BLaER1 treated with 17β-estradiol and CSF1 and Interleukin-3, amounts not matched to agents 10 nM and 100 nM (cell line): ENCODE data around the gene H3-3A.

Source experiments
- H3K27ac ChIP-seq, 11 experiments: shearing (Covaris generic); formaldehyde crosslinking; 2 replicates each; pipeline ENCODE4 v1.8.1; 2022
- H3K27me3 ChIP-seq, 11 experiments: shearing (Covaris generic); formaldehyde crosslinking; 2 replicates each; pipeline ENCODE4 v1.8.1; 2022
- H3K36me3 ChIP-seq, 11 experiments: shearing (Covaris generic); formaldehyde crosslinking; 2 replicates each; pipeline ENCODE4 v1.8.1; 2022
- H3K4me1 ChIP-seq, 10 experiments: shearing (Covaris generic); formaldehyde crosslinking; 2 replicates each; pipeline ENCODE4 v1.8.1; 2022
- H3K4me2 ChIP-seq, 11 experiments: shearing (Covaris generic); formaldehyde crosslinking; 2 replicates each; pipeline ENCODE4 v1.8.1; 2022
- H3K4me3 ChIP-seq, 10 experiments: shearing (Covaris generic); formaldehyde crosslinking; 2 replicates each; pipeline ENCODE4 v1.8.1; 2022
- H3K9ac ChIP-seq, 11 experiments: shearing (Covaris generic); formaldehyde crosslinking; 2 replicates each; pipeline ENCODE4 v1.8.1; 2022
- H3K9me3 ChIP-seq, 11 experiments: shearing (Covaris generic); formaldehyde crosslinking; replicated peaks in 1 of 11; 2 replicates each; pipeline ENCODE4 v1.8.1; 2022
- H4K20me1 ChIP-seq, 11 experiments: shearing (Covaris generic); formaldehyde crosslinking; 2 replicates each; pipeline ENCODE4 v1.8.1; 2022
- Cebpa-rat ChIP-seq, 11 experiments: shearing (Covaris generic); IDR thresholded peaks; 2 replicates each; pipeline ENCODE4 v1.8.1; 2022

H3-3A gene

GRCh38 chr1:226119169-226119568 lies 56.7 kb downstream of the H3-3A start:
- Histone ChIP-seq H3K27ac (no peak overlapping the region), H3K4me3 (no peak overlapping the region), H3K27me3 (peaks cover 0 to 7% (median 0%) of the 10 kb centered on the region in 11 experiments; a peak in 3 of 22 replicates), H3K4me1 (peaks cover 8 to 38% (median 26%) of the 10 kb centered on the region in 10 experiments; a peak in 18 of 20 replicates), H3K9me3 (no peaks in the 10 kb centered on the region), H3K9ac (no peak overlapping the region), H3K4me2 (no peak overlapping the region), H4K20me1 (no peaks in the 10 kb centered on the region), H3K36me3 (no peaks in the 10 kb centered on the region)
- TF ChIP-seq Cebpa-rat (IDR thresholded peaks at IDR 0.05) = no peak

GRCh38 chr1:226120398-226120797 lies 57.9 kb downstream of the H3-3A start:
- H4K20me1 ChIP-seq = no peaks in the 10 kb centered on the region
- peak overlapping the region in 1 of 10 experiments; percentile 60; a peak in 1 of 20 replicates for H3K4me3 ChIP-seq
- no peaks in the 10 kb centered on the region for H3K36me3 ChIP-seq
- TF ChIP-seq Cebpa-rat (IDR thresholded peaks at IDR 0.05) = no peak
- peaks cover 8 to 48% (median 28%) of the 10 kb centered on the region in 10 experiments; a peak in 18 of 20 replicates for H3K4me1 ChIP-seq
- peaks cover 0 to 7% (median 0%) of the 10 kb centered on the region in 11 experiments; a peak in 3 of 22 replicates for H3K27me3 ChIP-seq
- no peaks in the 10 kb centered on the region for H3K9me3 ChIP-seq
- H3K9ac ChIP-seq = peak overlapping the region in 4 of 11 experiments; percentile 88 to 90 (median 90); a peak in 7 of 22 replicates
- H3K4me2 ChIP-seq = peak overlapping the region in 10 of 11 experiments; percentile 94 to 99 (median 96); a peak in 16 of 22 replicates
- H3K27ac ChIP-seq = peak overlapping the region in 1 of 11 experiments; percentile 92; a peak in 1 of 22 replicates

- no peaks in the 10 kb centered on the region for H3K36me3 ChIP-seq
- peak overlapping the region; percentile 79 to 90 (median 88) for H3K9ac ChIP-seq
- H3K4me1 ChIP-seq = peaks cover 8 to 51% (median 30%) of the 10 kb centered on the region in 10 experiments; a peak in 18 of 20 replicates
- H3K27ac ChIP-seq = peak overlapping the region in 10 of 11 experiments; percentile 71 to 92 (median 88); a peak in 18 of 22 replicates
- no peaks in the 10 kb centered on the region for H4K20me1 ChIP-seq
- TF ChIP-seq Cebpa-rat (IDR thresholded peaks at IDR 0.05) = no peak
- peak overlapping the region; percentile 60 to 79 (median 73) for H3K4me3 ChIP-seq
- H3K4me2 ChIP-seq = peak overlapping the region; percentile 93 to 99 (median 95)
- H3K9me3 ChIP-seq = no peaks in the 10 kb centered on the region
- peaks cover 0 to 7% (median 0%) of the 10 kb centered on the region in 11 experiments; a peak in 3 of 22 replicates for H3K27me3 ChIP-seq
Measured at GRCh38 chr1:226121049-226121586, 58.6 kb downstream of the H3-3A start.
